DMS79 (cell line): ENCODE measurements around the gene CBX2.

Experiments used
- DNase-seq: peaks from one replicate; lab custom pipeline; 2025; lab: John Stamatoyannopoulos, UW

The CBX2 gene

DNA sequence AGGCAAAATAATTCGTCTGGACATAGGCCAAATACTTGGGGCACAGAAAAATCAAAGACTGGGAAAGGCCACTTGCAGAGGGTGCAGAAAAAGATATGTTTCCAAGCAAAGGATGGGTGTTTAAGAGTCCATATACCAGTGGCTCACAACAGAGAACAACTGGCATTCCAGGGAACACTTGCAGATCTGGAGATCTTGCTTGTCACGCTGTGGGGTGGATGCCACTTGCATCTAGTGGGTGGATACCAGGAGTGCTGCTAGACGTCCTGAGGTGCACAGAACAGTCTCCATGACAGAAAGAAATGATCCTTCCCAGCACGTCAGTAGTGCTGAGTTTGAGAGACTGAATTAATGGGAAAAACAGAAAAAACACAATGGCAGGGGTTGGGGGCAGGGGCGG is 10.5 kb downstream of the CBX2 start:
- no peak for DNase-seq

DNA sequence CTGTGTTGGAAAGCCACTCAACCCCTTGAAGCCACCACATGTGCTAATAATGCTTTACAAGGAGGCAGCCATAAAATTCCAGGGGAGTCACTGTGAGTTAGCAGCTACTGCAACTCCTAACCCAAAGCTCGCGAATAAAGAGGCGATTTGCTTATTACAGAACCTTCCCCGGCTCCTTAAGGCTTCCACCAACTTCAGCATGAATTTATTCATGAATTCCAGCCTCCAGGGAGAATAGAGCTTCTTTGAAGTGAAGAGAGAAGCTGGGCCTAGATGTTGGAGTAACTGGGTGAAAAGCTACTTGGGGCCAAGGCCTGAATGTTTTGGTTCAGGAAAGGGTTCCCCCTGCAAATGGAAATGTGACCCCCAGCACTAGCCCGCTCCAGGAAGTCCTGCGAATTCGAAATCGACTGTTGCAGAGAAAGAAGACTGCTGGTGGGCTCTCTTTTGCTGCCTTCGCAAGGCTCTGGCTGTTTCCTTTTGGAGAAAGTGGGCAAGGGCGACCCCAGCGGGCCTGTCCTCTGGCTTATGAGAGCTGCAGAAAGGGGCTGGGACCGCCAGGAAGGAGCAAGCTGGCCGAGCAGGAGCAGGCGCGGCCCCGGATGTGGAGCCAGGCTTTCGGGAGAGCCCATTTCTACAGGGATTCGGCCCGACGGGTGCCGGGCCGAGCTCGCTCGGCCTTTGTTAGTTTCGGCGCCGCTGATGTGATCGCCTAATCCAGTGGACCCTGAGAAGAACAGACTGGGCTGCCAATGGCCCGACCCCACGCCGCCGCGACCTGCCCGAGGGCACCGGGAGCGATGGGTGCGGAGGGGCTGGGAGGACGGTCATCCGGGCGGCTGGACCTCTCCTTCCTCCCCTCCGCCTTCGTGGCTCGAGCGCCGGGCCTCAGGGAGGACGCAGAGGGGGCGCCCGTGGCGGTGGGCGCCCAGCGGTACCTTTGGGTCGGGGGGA is 11.3 kb downstream of the CBX2 start:
- no peak for DNase-seq

- no peak for DNase-seq
Measured at GRCh38 chr17:79789943-79790804, 12.2 kb downstream of the CBX2 start.

GRCh38 chr17:79790805-79791734 is 13.1 kb downstream of the CBX2 start:
- no peak for DNase-seq

DNA sequence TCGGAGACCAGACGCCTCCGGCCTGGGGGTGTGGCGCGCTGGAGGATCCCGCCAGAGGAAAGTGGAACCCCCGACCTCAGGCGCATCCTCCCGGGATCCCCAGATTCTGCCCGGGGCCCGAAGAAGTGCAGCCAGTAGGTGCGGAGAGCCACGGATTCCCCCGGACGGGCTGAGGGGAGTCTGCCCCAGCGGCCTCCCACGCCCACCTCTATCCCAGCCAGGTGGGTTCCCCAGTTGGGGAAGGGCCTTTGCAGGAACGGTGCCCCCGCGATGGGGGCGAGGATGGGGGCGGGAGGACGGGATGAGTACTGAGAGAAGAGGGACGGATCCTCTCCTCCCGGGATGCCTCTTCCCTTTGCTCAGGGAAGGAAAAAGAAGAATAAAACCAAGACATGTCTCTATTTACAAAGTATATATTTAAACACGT is 13.8 kb downstream of the CBX2 start:
- DNase-seq = no peak

- no peak for DNase-seq
Measured at GRCh38 chr17:79792341-79792871, 14.5 kb downstream of the CBX2 start.

- DNase-seq = no peak
Measured at GRCh38 chr17:79792984-79793923, 15.3 kb downstream of the CBX2 start.

GRCh38 chr17:79793924-79794304 is 16.0 kb downstream of the CBX2 start:
- no peak for DNase-seq

DNA sequence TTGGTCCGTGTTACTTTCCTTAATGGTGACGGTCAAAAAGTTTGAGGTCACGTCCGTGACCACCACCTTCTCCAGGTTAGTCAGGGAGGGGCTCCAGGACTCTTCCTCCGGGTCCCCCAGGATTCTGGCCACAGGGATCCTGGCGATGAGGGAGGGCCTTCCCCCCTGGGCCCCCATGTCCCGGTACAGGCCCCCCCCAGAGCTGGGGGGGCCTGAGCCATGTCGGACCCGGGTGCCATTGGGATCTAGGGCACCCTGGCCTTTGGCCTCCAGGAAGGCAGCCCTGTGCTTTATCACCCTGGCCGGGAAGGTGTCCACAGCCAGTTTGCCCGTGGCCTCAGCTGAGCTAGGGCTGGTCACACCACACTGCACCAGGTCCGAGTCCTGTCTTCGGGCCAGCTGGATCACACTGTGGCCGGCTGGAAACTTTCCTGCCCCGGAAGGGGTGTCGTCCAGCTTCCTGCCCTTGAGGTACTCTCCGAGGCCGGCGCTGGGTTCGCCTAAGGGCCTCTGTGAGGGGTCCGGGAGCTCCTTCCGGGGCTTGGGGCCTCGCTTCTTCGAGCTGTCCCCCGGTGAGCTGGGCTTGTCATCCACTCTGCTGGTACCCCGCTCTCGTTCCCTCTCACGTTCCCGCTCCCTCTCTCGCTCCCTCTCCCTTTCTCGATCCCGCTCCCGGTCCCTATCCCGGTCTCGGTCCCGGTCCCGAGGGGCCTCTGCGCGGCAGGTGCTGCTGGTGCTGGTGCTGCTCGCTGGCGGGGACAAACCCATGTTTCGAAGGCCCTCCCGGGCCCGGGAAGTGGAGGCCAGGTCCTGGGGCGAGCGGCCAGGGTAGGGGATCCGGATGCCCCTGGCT is 16.9 kb downstream of the CBX2 start:
- DNase-seq = no peak

DNA sequence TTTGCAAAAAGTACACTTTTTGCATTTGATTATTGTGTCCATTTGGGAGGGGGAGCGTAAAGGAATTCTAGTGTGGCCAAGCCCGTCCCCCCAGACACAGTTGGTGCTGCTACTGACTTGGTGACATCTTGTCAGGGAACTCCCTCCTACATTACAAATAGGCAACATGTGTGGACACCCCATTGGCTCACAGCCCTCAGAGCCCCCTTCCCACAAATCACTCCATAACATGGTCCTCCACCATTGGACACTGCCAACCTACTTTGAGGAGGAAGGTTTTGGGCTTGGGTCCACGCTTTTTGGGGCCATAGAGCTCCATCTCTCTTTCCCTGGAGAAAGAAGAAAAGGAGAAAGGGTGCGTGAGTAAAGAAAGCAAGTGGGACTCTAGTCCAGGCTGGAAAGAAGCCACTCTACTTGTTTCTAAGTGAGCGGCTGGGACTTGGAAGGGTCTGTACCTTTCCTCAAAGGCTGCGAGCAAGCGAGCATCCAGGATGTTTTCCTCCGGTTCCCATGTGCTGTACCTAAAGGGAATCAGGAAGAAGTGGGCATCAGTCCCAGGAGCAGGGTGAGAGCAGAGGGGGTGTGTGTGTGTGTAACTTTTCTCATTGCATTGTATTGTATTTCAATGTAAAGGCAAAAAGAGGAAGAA is 18.0 kb downstream of the CBX2 start:
- no peak for DNase-seq

DNA sequence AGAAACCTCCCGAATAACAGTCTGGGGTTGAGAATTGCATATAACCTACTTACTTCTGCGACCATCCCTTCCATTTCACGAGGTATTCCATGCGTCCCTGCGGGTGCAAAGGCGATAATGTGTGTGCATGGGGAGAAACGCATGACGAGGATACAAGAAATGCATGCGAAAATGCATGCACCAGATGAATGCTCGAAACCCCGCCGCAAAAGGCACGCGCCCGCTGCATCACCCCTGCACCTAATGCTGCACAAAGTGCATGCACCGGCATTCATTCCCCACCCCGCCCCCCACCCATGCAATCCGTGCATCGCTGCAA is 18.5 kb downstream of the CBX2 start:
- DNase-seq = no peak

- peak; percentile 90 for DNase-seq
Measured at GRCh38 chr17:79796763-79797491, 19.0 kb downstream of the CBX2 start, which contains the start of gene CBX8. Gene CBX8, minus strand, starts transcription at chr17:79797077. Its CDS starts 79 bp downstream, at chr17:79796998.

DNA sequence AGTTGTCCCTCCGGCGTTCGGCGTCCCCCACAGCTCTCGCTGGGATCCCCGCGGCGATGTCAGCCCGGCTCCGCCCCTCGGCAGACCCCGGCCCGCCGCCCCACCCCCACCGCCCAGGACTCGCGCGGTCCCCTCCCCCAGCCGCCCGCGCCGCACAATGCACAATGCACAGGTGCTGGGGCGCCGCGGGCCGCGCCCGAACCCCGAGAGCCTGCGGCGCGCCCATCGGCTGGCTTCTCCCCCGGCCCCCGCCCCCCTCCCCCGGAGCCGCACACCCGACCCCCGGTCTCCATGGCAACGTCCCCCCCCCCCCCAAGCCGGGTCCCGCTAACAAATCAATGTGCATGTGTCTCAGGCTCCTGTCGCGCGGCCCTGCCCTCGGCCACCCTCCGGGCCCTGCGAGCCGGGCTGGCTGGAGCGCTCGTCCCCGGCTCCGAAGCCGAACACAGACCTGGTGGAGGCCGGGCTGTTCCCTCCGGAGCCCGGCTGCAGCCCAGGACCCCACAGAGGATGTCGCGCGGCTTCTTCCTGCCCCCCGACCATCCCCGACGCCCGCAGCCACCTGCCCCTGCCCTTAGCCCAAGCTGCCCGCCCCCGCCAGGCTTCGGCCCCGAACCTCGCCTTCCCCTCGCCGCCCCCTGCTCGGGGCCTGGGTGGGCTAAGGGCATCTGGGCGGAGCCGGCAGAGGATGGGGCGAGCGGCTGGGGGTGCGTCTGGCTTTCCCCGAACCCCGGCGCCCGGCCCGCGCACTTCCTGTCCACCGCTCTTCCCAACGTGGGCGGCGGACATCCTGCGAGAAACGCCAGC is 19.7 kb downstream of the CBX2 start:
- no peak for DNase-seq

DNA sequence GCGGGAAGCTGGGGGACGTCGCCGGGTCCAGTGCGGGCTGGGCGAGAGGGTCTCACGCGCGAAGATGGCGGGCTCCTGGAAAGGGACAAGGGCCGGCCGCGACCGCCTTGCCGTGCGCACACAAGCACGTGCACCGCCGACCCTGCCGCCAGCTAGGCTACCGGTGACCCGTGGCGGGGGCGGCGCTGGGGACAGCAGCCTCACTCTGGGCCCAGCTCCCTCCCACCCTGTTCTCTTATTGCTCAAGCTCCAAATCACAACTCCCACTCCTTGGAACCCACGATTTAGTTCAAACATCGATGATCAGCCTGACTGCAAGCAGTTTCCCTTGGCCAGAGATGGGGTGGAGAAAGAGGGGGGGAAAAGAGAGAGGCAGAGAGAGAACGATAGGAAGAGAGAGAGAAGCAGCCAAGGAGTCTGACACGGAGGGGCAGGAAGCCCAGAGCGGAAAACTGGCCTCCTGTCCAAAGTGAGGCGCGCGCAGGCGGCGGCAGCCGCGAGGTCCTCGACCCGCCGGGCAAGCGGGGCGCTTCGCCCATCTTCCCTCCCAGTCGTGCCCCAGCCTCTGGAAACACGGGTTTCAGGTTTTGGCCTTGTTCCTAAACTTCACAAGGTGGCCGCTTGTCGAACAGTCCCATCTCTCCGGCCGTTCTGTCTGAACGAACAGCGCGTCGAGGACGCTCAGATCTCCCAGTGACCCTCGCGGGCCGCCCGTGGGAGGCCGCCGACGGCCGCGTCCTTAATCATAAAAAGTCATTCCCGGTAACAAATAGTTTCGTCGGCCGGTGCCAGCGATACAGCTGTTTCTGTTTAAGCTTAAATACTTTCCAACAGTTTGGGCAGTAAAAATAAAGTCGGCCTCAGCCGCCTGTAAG is 20.6 kb downstream of the CBX2 start:
- no peak for DNase-seq

- DNase-seq = no peak
Measured at GRCh38 chr17:79799174-79799537, 21.2 kb downstream of the CBX2 start.

DNA sequence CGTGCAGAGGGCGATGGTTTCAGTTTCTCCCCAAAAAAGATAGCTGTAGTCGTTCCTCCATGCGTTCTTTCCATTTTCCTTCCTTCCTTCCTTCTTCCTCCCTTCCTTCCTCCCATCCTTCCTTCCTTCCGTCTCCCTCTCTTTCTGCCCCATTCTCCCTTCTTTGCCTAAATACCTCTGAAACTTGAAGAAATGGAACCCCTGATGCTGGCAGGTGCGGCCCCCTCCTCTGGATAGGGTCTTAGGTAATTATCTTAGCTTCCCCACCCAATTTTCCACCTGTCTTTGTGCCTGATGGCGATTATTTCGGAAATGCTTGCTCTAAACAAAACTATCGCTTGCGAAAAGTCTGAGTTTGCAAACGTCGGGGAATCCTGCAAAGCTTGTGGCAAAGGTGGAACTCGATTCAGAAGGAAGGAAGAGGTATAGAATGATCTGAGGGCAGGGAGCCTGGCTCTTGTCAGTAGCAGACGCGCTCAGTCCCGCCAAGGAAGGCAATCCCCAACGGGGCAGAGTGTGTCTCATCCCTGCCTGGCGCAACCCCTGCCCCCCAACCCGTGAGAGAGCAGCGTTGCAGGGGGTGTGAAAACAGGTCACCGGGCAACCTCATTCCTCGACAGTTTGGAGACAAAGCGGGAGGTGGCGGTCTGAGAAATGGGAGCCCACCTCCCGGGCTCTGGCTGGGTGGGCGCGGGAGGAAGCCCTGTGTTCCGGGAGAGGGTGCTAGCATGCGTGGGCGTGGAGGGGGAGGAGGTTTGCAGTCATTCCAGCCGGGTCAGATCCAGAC is 21.8 kb downstream of the CBX2 start:
- DNase-seq = no peak
